HG03558 (cell line): ENCODE data around the gene KDR.

Source experiments
- ATAC-seq: cut with Tn5 transposase; IDR thresholded peaks from one replicate; pipeline ENCODE4 v1.9.1; 2021; ENCODE audit warnings: moderate number of reproducible peaks; ENCODE audit not compliant: unreplicated experiment; ENCODE audit errors: extremely low read depth

KDR gene

GRCh38 chr4:55124322-55125076 lies 896 bp downstream of the KDR start:
- ATAC-seq: no peak

- ATAC-seq: no peak
Observed at GRCh38 chr4:55123791-55124190, 1.6 kb downstream of the KDR start.

GRCh38 chr4:55122235-55122634 lies 3.2 kb downstream of the KDR start:
- no peak for ATAC-seq

GRCh38 chr4:55121246-55121645 lies 4.1 kb downstream of the KDR start:
- no peak for ATAC-seq

GRCh38 chr4:55118397-55118796 lies 7.0 kb downstream of the KDR start:
- ATAC-seq: no peak

- no peak for ATAC-seq
Observed at GRCh38 chr4:55117511-55117910, 7.9 kb downstream of the KDR start.

- no peak for ATAC-seq
Observed at GRCh38 chr4:55116450-55116849, 8.9 kb downstream of the KDR start.

- no peak for ATAC-seq
Observed at GRCh38 chr4:55111601-55112000, 13.8 kb downstream of the KDR start.

- ATAC-seq: no peak
Observed at GRCh38 chr4:55110131-55110530, 15.3 kb downstream of the KDR start.

- no peak for ATAC-seq
Observed at GRCh38 chr4:55107054-55107453, 18.3 kb downstream of the KDR start.

GRCh38 chr4:55103224-55103623 lies 22.2 kb downstream of the KDR start:
- no peak for ATAC-seq

- no peak for ATAC-seq
Observed at GRCh38 chr4:55099816-55100215, 25.6 kb downstream of the KDR start.

GRCh38 chr4:55098456-55099204 lies 26.8 kb downstream of the KDR start:
- no peak for ATAC-seq

- ATAC-seq: no peak
Observed at GRCh38 chr4:55096619-55097018, 28.8 kb downstream of the KDR start.

GRCh38 chr4:55096045-55096444 lies 29.4 kb downstream of the KDR start:
- ATAC-seq: no peak

GRCh38 chr4:55092504-55092903 lies 32.9 kb downstream of the KDR start:
- ATAC-seq: no peak

GRCh38 chr4:55089916-55090315 lies 35.5 kb downstream of the KDR start:
- ATAC-seq: no peak

GRCh38 chr4:55087913-55088260 lies 37.5 kb downstream of the KDR start:
- ATAC-seq: no peak

GRCh38 chr4:55087009-55087912 lies 38.1 kb downstream of the KDR start:
- no peak for ATAC-seq

- ATAC-seq: no peak
Observed at GRCh38 chr4:55086578-55086977, 38.8 kb downstream of the KDR start.

GRCh38 chr4:55083735-55084134 lies 41.7 kb downstream of the KDR start:
- no peak for ATAC-seq
